Measurements from ENCODE around the gene KCTD17. TPM values are rescaled to one million over a fixed set of nuclear protein-coding genes. Genes with fewer than 3 reads are reported as not detected.

KCTD17 gene
- total and polyA plus RNA-seq, 2 of the 4 experiments (the other 2 are of a cell fraction): 28.3 to 37.3 TPM

DNA sequence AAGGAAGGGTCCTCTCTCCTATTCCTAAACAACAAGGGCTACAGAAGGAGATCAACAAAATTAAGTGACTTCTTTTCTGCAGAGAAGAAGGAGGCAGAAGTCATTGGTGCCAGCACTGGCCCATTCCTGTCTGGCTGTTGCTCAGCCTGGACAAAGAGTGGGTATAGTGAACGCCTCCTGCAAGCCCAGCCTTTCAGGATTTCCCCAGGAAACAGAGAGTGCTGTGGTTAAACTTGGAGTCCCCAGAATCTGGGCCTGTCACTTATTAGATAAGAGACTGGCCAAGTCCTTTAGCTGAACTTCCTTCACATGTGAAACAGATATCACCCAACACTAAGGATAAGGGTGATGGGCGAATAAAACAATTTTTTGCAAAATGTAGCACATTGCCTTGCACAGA, 43.2 kb upstream of the KCTD17 start:
- Histone ChIP-seq H3K79me1 (ENCODE audit: low read depth in 1 of 2, low read length in 2 of 2) (no peaks in the 10 kb centered on the region; a peak in 1 of 4 replicates), H4K91ac (ENCODE audit: insufficient read depth, low read depth, low read length) (no peak overlapping the region), H3K4me2 (ENCODE audit: low read depth, low read length) (no peak overlapping the region), H3K27ac (ENCODE audit: insufficient read depth, low read length) (no peak overlapping the region), H3K9me1 (ENCODE audit: insufficient read depth, low read length) (no peaks in the 10 kb centered on the region; the same call in 1 of the 2 replicates), H3K4me3 (ENCODE audit: insufficient read depth, low read depth, low read length) (no peak overlapping the region), H4K8ac (ENCODE audit: low read depth in 2 of 2, low read length in 2 of 2) (no peak overlapping the region), H3K9me3 (ENCODE audit: control insufficient read depth, insufficient read depth, low read length) (peaks cover 5% of the 10 kb centered on the region), H4K5ac (ENCODE audit: low read depth, low read length) (no peak overlapping the region), H2BK5ac (ENCODE audit: low read depth, low read length, poor library complexity, severe bottlenecking) (no peak overlapping the region), H3K9ac (ENCODE audit: low read depth, low read length) (no peak overlapping the region), H3K4me1 (ENCODE audit: control insufficient read depth, insufficient read depth, low read length) (no peaks in the 10 kb centered on the region), H4K20me1 (ENCODE audit: insufficient read depth, low read length) (peaks cover 8% of the 10 kb centered on the region; the same call in 1 of the 2 replicates), H2AK5ac (ENCODE audit: low read depth, low read length) (no peak overlapping the region), H3K18ac (ENCODE audit: low read depth, low read length) (no peak overlapping the region), H3K4ac (ENCODE audit: low read depth, low read length) (no peak overlapping the region), H2BK15ac (ENCODE audit: low read depth, low read length) (no peak overlapping the region), H3K56ac (ENCODE audit: extremely low read depth, insufficient read depth, low read length) (no peak overlapping the region), H2AK9ac (replicated peaks; ENCODE audit: low read depth, low read length, poor library complexity) (no peak overlapping the region), H2BK120ac (ENCODE audit: low read depth, low read length) (no peak overlapping the region), H3K14ac (replicated peaks; ENCODE audit: low read depth, low read length) (no peak overlapping the region), H2BK20ac (ENCODE audit: low read depth, low read length) (no peak overlapping the region), H3K27me3 (ENCODE audit: control insufficient read depth, insufficient read depth, low read length) (peaks cover 41% of the 10 kb centered on the region), H3K23ac (ENCODE audit: low read depth, low read length) (no peak overlapping the region), H2AFZ (replicated peaks; ENCODE audit: low read length, poor library complexity) (no peak overlapping the region), H3K36me3 (ENCODE audit: control insufficient read depth, insufficient read depth, low read length) (no peaks in the 10 kb centered on the region; the same call in 1 of the 2 replicates)
- intact Hi-C loops (cut with micrococcal nuclease): no loop called here
- ChIA-PET POLR2A (ENCODE audit: unreplicated experiment) (no interaction called here), CTCF (no interaction called here)
- no peak for ATAC-seq (ENCODE audit: low read depth)
- dilution Hi-C loops (cut with HindIII; ENCODE audit: low sequenced_read_pairs, unreplicated experiment): no loop called here
- BruUV-seq (replicated peaks): no TSS peak
- no peak for DNase-seq
- no peak for TF ChIP-seq POLR2A (IDR thresholded peaks at IDR 0.05; ENCODE audit: low read depth, low read length)
- TF ChIP-seq, protein P1, sequence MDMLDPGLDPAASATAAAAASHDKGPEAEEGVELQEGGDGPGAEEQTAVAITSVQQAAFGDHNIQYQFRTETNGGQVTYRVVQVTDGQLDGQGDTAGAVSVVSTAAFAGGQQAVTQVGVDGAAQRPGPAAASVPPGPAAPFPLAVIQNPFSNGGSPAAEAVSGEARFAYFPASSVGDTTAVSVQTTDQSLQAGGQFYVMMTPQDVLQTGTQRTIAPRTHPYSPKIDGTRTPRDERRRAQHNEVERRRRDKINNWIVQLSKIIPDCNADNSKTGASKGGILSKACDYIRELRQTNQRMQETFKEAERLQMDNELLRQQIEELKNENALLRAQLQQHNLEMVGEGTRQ (IDR thresholded peaks at IDR 0.05; ENCODE audit: low read depth, low read length): no peak
- no peak for TF ChIP-seq NFE2L2 (IDR thresholded peaks at IDR 0.05; ENCODE audit: low read depth, low read length)
- TF ChIP-seq MAFK (IDR thresholded peaks at IDR 0.05; ENCODE audit: low read depth, low read length): no peak
- TF ChIP-seq MXI1 (IDR thresholded peaks at IDR 0.05; ENCODE audit: borderline replicate concordance, low read depth, low read length): no peak
- TF ChIP-seq MAZ (IDR thresholded peaks at IDR 0.05; ENCODE audit: borderline replicate concordance, low read depth, low read length): no peak
- TF ChIP-seq, protein P2, sequence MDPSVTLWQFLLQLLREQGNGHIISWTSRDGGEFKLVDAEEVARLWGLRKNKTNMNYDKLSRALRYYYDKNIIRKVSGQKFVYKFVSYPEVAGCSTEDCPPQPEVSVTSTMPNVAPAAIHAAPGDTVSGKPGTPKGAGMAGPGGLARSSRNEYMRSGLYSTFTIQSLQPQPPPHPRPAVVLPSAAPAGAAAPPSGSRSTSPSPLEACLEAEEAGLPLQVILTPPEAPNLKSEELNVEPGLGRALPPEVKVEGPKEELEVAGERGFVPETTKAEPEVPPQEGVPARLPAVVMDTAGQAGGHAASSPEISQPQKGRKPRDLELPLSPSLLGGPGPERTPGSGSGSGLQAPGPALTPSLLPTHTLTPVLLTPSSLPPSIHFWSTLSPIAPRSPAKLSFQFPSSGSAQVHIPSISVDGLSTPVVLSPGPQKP (IDR thresholded peaks at IDR 0.05; ENCODE audit: borderline replicate concordance, low read depth, low read length): no peak
- no peak for TF ChIP-seq CEBPB (IDR thresholded peaks at IDR 0.05; ENCODE audit: low read depth, low read length)
- TF ChIP-seq RAD21 (IDR thresholded peaks at IDR 0.05; ENCODE audit: low read length): no peak
- TF ChIP-seq RFX5 (IDR thresholded peaks at IDR 0.05; ENCODE audit: low read depth, low read length): no peak
- TF ChIP-seq, protein P3, sequence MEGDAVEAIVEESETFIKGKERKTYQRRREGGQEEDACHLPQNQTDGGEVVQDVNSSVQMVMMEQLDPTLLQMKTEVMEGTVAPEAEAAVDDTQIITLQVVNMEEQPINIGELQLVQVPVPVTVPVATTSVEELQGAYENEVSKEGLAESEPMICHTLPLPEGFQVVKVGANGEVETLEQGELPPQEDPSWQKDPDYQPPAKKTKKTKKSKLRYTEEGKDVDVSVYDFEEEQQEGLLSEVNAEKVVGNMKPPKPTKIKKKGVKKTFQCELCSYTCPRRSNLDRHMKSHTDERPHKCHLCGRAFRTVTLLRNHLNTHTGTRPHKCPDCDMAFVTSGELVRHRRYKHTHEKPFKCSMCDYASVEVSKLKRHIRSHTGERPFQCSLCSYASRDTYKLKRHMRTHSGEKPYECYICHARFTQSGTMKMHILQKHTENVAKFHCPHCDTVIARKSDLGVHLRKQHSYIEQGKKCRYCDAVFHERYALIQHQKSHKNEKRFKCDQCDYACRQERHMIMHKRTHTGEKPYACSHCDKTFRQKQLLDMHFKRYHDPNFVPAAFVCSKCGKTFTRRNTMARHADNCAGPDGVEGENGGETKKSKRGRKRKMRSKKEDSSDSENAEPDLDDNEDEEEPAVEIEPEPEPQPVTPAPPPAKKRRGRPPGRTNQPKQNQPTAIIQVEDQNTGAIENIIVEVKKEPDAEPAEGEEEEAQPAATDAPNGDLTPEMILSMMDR (conservative IDR thresholded peaks at IDR 0.05; ENCODE audit: low read depth, low read length): no peak
- TF ChIP-seq SMC3 (IDR thresholded peaks at IDR 0.05; ENCODE audit: low read depth, low read length): no peak
- TF ChIP-seq FOS (IDR thresholded peaks at IDR 0.05; ENCODE audit: low read depth, low read length): no peak
- TF ChIP-seq CHD1 (IDR thresholded peaks at IDR 0.05; ENCODE audit: low read depth, low read length): no peak
- TF ChIP-seq BHLHE40 (IDR thresholded peaks at IDR 0.05; ENCODE audit: low read depth, low read length): no peak
- WGBS, 2 experiments (ENCODE audit: extremely low coverage in 2 of 2, insufficient read length in 1 of 2): no CpG with 5 or more reads among the region's 2 CpGs
- in situ Hi-C loops (cut with MboI; ENCODE audit: low sequenced_read_pairs): no loop called here

Data from IMR-90 (cell line).